ENCODE results near the gene SLC2A4. TPM values are rescaled to one million over a fixed set of nuclear protein-coding genes. Genes with fewer than 3 reads are reported as not detected.
A peak's percentile ranks its signal among the peaks of the same experiment; 100 is the strongest.
"Not testable (repeated sequence)": the region's sequence is repeated elsewhere in the genome, so short reads cannot be mapped to it uniquely, and the experiment has no call there.

The SLC2A4 gene
- polyA plus RNA-seq, 3 donors: not detected

DNA sequence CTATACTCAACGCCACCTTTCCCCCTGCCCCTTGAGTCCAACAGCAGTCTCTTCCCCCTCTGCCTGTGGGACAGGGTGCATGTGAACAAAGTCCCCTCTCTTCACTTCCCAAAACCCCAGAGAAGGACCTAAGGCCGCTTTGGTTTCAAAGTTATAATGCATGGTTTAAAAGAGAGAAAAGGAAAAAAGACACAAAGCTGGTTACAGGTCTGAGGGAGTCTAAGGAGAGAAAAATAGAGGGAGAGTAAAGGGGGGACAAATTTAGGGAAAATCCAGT, 38.1 kb upstream of the SLC2A4 start:
- H4K20me1 ChIP-seq (ENCODE audit: insufficient read depth, low read length): peaks cover 8% of the 10 kb centered on the region
- H3K9ac ChIP-seq (ENCODE audit: insufficient read depth, low read length, poor library complexity, severe bottlenecking): peak overlapping the region; percentile 100
- no peak for DNase-seq
- peaks cover 35 to 58% of the 10 kb centered on the region in 2 donors for H3K36me3 Mint-ChIP-seq
- H3K27me3 Mint-ChIP-seq (ENCODE audit: low read depth in 3 of 3): peaks cover 0 to 3% (median 0%) of the 10 kb centered on the region in 3 donors
- peak overlapping the region; percentile 99 to 100 for H3K27ac ChIP-seq (ENCODE audit: low read depth in 1 of 2, low read length in 2 of 2)
- peaks cover 24 to 30% of the 10 kb centered on the region in 2 donors for H3K4me1 ChIP-seq (ENCODE audit: control insufficient read depth in 1 of 2, insufficient read depth in 2 of 2, low read length in 2 of 2)
- H3K4me3 ChIP-seq (replicated peaks in 1 of 3; ENCODE audit: low read depth in 2 of 3, low read length in 3 of 3): peak overlapping the region; percentile 95 to 100 (median 98)
- peak overlapping the region; percentile 98 to 99 for H3K4me3 Mint-ChIP-seq
- peaks cover 34% of the 10 kb centered on the region in 2 donors for H3K36me3 ChIP-seq (replicated peaks in 1 of 2; ENCODE audit: control insufficient read depth in 1 of 2, insufficient read depth in 2 of 2, low read length in 2 of 2)
- intact Hi-C loops (cut with micrococcal nuclease): no loop called here
- TF ChIP-seq, protein P1, sequence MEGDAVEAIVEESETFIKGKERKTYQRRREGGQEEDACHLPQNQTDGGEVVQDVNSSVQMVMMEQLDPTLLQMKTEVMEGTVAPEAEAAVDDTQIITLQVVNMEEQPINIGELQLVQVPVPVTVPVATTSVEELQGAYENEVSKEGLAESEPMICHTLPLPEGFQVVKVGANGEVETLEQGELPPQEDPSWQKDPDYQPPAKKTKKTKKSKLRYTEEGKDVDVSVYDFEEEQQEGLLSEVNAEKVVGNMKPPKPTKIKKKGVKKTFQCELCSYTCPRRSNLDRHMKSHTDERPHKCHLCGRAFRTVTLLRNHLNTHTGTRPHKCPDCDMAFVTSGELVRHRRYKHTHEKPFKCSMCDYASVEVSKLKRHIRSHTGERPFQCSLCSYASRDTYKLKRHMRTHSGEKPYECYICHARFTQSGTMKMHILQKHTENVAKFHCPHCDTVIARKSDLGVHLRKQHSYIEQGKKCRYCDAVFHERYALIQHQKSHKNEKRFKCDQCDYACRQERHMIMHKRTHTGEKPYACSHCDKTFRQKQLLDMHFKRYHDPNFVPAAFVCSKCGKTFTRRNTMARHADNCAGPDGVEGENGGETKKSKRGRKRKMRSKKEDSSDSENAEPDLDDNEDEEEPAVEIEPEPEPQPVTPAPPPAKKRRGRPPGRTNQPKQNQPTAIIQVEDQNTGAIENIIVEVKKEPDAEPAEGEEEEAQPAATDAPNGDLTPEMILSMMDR (IDR thresholded peaks at IDR 0.05): no peak
- peaks cover 70% of the 10 kb centered on the region for H3K79me2 ChIP-seq (ENCODE audit: insufficient read depth, low read length)
- H3K9me3 Mint-ChIP-seq: peaks cover 0 to 4% (median 0%) of the 10 kb centered on the region in 7 donors
- H2AFZ ChIP-seq (ENCODE audit: insufficient read depth, low read depth, low read length, poor library complexity, severe bottlenecking): peak overlapping the region; percentile 84
- no CpG with 5 or more reads among the region's 2 CpGs for WGBS (ENCODE audit: insufficient coverage)
- H3K27me3 ChIP-seq (ENCODE audit: control insufficient read depth in 2 of 2, insufficient read depth in 2 of 2, low read length in 2 of 2): no peaks in the 10 kb centered on the region
- H3K4me1 Mint-ChIP-seq: peaks cover 25% of the 10 kb centered on the region
- H3K27ac Mint-ChIP-seq: peak overlapping the region; percentile 89 to 100 (median 100)
- H3K4me2 ChIP-seq (replicated peaks; ENCODE audit: extremely low read depth, low read length, poor library complexity, severe bottlenecking): peak overlapping the region; percentile 100
- H3K9me3 ChIP-seq (replicated peaks in 1 of 2; ENCODE audit: control insufficient read depth in 1 of 2, insufficient read depth in 1 of 2, low read length in 2 of 2): no peaks in the 10 kb centered on the region

DNA sequence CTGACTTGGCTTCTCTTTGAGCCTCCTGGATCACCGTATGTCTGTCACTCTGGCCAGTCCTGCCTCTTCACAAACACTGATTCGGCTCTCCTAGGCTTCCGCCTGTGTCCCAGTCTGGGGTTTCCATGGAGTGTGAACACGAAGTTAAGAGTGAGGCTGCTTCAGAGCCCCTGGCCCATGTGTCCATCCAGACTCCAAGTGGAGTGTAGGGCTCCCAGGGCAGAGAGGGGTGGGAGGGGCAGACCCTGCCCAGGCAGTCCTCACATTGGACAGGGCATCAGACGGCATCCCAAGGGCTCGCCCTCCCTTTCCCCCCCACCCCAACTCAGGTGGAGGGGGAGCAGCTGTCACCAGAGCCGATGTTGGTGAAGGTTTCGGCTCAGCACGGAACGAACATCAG, 37.7 kb upstream of the SLC2A4 start:
- Histone ChIP-seq H3K4me3 (replicated peaks in 1 of 3; ENCODE audit: low read depth in 2 of 3, low read length in 3 of 3) (peak overlapping the region in 1 of 3 experiments; percentile 100), H3K4me1 (ENCODE audit: control insufficient read depth in 1 of 2, insufficient read depth in 2 of 2, low read length in 2 of 2) (peaks cover 24 to 31% of the 10 kb centered on the region in 2 donors), H3K36me3 (replicated peaks in 1 of 2; ENCODE audit: control insufficient read depth in 1 of 2, insufficient read depth in 2 of 2, low read length in 2 of 2) (peaks cover 34% of the 10 kb centered on the region in 2 donors), H2AFZ (ENCODE audit: insufficient read depth, low read depth, low read length, poor library complexity, severe bottlenecking) (peak overlapping the region; percentile 84), H3K27ac (ENCODE audit: low read depth in 1 of 2, low read length in 2 of 2) (peak overlapping the region in 1 of 2 donors; percentile 99), H3K79me2 (ENCODE audit: insufficient read depth, low read length) (peaks cover 70% of the 10 kb centered on the region)
- H3K36me3 Mint-ChIP-seq: peaks cover 35 to 58% of the 10 kb centered on the region in 2 donors
- DNase-seq; H3K4me3 Mint-ChIP-seq; H3K9me3 ChIP-seq (replicated peaks in 1 of 2; ENCODE audit: control insufficient read depth in 1 of 2, insufficient read depth in 1 of 2, low read length in 2 of 2); H3K27me3 Mint-ChIP-seq (ENCODE audit: low read depth in 3 of 3); H3K27me3 ChIP-seq (ENCODE audit: control insufficient read depth in 2 of 2, insufficient read depth in 2 of 2, low read length in 2 of 2); H3K4me2 ChIP-seq (replicated peaks; ENCODE audit: extremely low read depth, low read length, poor library complexity, severe bottlenecking); H3K9me3 Mint-ChIP-seq; intact Hi-C loops (cut with micrococcal nuclease); H4K20me1 ChIP-seq (ENCODE audit: insufficient read depth, low read length); H3K9ac ChIP-seq (ENCODE audit: insufficient read depth, low read length, poor library complexity, severe bottlenecking): not testable (repeated sequence)
- peaks cover 29% of the 10 kb centered on the region for H3K4me1 Mint-ChIP-seq
- WGBS (ENCODE audit: insufficient coverage): 60% methylated on average over 2 of the region's 10 CpGs
- H3K27ac Mint-ChIP-seq: peak overlapping the region; percentile 72 to 100 (median 100)
